ENCODE measurements around the gene APMAP. TPM values are rescaled to one million over a fixed set of nuclear protein-coding genes. Genes with fewer than 3 reads are reported as not detected.

Gene APMAP
- total RNA-seq, 2 donors from 2014 or later = 38.4 to 44.0 TPM

DNA sequence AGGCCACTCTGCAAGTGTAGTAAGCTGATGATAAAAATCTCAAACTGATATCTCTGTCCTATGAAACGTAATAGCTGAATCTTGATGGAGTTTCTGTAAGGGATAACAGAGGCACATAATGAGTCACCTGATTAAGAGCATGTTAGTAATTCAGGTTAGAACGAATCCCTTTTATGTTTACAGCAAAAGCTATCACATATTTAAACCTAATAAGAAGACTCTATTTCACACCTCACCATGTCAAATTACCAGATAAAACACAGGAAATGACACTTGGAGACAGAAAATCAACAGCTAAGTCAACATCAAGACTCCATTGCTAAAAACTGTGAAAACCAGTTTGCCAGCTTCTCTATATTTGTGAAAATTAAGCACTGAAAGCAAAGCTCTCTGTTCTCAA, 31.7 kb downstream of the APMAP start:
- Histone ChIP-seq H3K4me1 (ENCODE audit: control insufficient read depth in 1 of 2, low read depth in 2 of 2) (no peaks in the 10 kb centered on the region), H3K9me3 (no peaks in the 10 kb centered on the region), H3K27ac (no peak overlapping the region), H3K27me3 (replicated peaks; ENCODE audit: insufficient read depth) (no peaks in the 10 kb centered on the region), H3K36me3 (peaks cover 31% of the 10 kb centered on the region), H3K4me3 (no peak overlapping the region)
- ATAC-seq (ENCODE audit: insufficient number of reproducible peaks, low FRiP score, low read depth) (no peak), DNase-seq (ENCODE audit: low spot score) (no peak)
- TF ChIP-seq, protein P1, sequence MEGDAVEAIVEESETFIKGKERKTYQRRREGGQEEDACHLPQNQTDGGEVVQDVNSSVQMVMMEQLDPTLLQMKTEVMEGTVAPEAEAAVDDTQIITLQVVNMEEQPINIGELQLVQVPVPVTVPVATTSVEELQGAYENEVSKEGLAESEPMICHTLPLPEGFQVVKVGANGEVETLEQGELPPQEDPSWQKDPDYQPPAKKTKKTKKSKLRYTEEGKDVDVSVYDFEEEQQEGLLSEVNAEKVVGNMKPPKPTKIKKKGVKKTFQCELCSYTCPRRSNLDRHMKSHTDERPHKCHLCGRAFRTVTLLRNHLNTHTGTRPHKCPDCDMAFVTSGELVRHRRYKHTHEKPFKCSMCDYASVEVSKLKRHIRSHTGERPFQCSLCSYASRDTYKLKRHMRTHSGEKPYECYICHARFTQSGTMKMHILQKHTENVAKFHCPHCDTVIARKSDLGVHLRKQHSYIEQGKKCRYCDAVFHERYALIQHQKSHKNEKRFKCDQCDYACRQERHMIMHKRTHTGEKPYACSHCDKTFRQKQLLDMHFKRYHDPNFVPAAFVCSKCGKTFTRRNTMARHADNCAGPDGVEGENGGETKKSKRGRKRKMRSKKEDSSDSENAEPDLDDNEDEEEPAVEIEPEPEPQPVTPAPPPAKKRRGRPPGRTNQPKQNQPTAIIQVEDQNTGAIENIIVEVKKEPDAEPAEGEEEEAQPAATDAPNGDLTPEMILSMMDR (IDR thresholded peaks at IDR 0.05) = no peak

DNA sequence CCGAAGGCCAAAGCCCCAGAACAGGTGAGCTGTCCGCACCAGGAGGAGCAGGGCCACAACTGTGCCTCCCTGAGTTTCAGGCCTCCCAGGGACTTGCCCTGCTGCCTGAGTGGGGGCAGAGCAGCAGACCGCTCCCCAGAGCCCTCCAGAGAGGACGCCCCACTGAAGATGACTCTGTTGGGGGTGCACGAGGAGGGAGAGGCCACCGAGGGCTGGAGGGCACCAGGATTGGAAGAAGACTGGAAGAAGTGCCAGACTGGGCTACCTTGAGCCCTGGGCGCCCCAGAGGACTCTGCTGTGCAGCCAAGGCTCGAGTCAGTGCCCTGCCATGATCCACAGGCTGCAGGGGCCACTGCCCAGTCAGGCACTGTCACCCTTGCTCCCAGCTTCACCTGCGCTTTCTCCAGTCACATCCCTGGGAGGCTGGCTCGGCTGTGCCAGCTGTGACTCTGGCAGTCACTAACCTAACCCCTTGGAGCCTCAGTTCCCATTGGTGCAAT, 32.2 kb downstream of the APMAP start:
- Histone ChIP-seq H3K27me3 (replicated peaks; ENCODE audit: insufficient read depth) (no peaks in the 10 kb centered on the region), H3K4me3 (no peak overlapping the region), H3K4me1 (ENCODE audit: control insufficient read depth in 1 of 2, low read depth in 2 of 2) (no peaks in the 10 kb centered on the region), H3K36me3 (peaks cover 30% of the 10 kb centered on the region), H3K9me3 (no peaks in the 10 kb centered on the region), H3K27ac (no peak overlapping the region)
- TF ChIP-seq, protein P1 (IDR thresholded peaks at IDR 0.05) = no peak
- DNase-seq (ENCODE audit: low spot score) (no peak), ATAC-seq (ENCODE audit: insufficient number of reproducible peaks, low FRiP score, low read depth) (no peak)

DNA sequence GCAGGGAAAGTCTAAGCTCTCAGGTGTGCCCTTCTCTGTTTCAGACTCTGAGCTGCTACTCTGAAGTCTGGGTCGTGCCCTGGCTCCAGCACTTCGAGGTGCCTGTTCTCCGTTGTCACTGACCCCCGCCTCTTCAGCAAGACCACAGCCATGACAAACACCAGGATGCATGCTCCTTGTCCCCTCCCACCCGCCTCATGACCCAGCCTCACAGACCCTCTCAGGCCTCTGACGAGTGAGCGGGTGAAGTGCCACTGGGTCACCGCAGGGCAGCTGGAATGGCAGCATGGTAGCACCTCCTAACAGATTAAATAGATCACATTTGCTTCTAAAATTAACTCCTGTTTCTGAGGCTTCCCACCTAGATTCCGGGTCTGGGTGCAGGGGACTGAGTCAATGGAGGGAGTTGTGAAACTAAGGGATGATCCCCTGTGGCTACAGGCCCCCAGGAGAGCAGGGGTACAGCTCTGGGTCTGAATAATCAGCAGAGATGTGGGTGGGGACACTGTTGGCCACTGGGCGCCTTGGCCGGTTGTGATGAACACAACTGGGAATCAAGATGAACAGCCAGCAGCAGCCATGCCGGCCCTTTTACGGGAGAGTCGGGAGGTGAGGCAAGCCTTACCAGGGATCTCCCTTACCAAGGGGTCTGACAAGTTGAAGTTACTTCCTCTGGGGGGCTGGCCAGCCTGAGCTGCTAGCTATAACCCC, 32.8 kb downstream of the APMAP start:
- no peaks in the 10 kb centered on the region for H3K4me1 ChIP-seq (ENCODE audit: control insufficient read depth in 1 of 2, low read depth in 2 of 2)
- peaks cover 26% of the 10 kb centered on the region for H3K36me3 ChIP-seq
- DNase-seq (ENCODE audit: low spot score) (no peak), ATAC-seq (ENCODE audit: insufficient number of reproducible peaks, low FRiP score, low read depth) (no peak)
- H3K27ac ChIP-seq = no peak overlapping the region
- H3K27me3 ChIP-seq (replicated peaks; ENCODE audit: insufficient read depth) = no peaks in the 10 kb centered on the region
- TF ChIP-seq, protein P1 (IDR thresholded peaks at IDR 0.05) = no peak
- no peak overlapping the region for H3K4me3 ChIP-seq
- no peaks in the 10 kb centered on the region for H3K9me3 ChIP-seq

DNA sequence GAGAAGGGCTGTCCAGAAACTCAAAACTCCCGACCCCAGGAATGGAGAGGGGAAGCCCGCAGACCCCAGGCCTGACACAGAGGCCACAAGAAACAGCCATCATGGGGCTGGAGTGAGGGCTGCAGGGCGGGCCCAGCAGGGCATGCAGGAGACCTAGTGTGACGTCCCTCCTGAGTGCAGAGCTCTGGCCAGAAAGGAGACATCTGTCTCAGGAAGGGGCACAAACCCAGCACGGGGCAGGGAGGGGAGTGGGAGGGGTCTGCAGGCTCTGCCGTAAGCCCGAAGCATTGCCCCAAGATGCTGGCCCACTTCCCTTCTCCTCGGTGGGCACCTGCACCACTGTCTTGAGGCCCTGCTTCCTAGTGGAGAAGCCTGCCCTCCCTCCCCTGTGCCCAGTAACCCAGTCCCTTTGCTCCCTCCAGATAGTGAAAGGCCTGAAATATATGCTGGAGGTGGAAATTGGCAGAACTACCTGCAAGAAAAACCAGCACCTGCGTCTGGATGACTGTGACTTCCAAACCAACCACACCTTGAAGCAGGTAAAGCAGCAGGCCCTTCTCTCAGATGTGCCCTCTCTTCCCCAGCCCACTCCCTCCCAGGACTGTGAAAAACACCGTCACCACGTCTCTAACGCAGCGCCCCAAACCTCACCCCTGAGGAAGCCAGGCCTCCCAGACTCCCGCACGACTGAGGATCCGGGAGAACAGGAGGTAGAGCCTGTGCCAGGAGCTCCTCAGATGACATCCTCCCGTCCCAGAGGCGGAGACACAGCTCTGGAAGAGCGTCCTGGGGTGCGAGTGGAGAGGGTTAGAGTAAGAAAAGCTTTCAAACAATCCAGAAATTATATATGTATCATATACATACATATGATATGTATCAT, 33.8 kb downstream of the APMAP start:
- Histone ChIP-seq H3K36me3 (peaks cover 26% of the 10 kb centered on the region), H3K4me1 (ENCODE audit: control insufficient read depth in 1 of 2, low read depth in 2 of 2) (no peaks in the 10 kb centered on the region), H3K27ac (no peak overlapping the region), H3K4me3 (no peak overlapping the region), H3K27me3 (replicated peaks; ENCODE audit: insufficient read depth) (no peaks in the 10 kb centered on the region), H3K9me3 (no peaks in the 10 kb centered on the region)
- TF ChIP-seq, protein P1 (IDR thresholded peaks at IDR 0.05) = no peak
- no peak for DNase-seq (ENCODE audit: low spot score)
- ATAC-seq (ENCODE audit: insufficient number of reproducible peaks, low FRiP score, low read depth) = no peak

DNA sequence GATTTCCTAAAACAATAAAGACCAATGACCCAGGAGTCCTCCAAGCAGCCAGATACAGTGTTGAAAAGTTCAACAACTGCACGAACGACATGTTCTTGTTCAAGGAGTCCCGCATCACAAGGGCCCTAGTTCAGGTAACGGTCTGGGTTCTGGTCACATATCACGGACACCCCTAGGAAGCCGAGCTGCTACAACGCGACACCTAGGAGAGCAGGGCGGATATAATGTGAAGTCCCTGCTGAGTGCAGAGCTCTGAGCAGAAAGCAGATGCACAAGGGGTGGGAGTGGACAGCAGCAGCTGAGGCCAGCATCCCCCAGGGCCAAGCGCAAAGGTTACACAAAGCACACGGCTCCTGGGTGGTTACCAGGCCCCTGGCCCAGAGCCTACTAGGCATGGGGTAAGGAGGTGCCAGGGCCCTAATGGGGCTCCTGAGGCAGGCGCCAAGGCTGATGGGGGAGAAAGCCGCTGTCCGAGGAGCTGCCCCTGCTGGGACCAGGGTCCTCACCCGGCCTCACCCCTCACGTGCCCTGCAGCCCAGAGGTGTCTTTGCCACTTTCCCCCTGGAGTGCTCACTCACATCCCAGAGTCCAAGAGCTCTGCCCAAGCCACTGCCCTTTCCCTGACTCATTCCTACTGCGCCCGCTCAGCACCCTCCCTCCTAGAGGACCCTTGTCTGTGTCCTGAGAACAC, 35.1 kb downstream of the APMAP start:
- Histone ChIP-seq H3K36me3 (peaks cover 13% of the 10 kb centered on the region), H3K4me1 (ENCODE audit: control insufficient read depth in 1 of 2, low read depth in 2 of 2) (no peaks in the 10 kb centered on the region), H3K9me3 (no peaks in the 10 kb centered on the region), H3K4me3 (no peak overlapping the region), H3K27me3 (replicated peaks; ENCODE audit: insufficient read depth) (no peaks in the 10 kb centered on the region), H3K27ac (no peak overlapping the region)
- TF ChIP-seq, protein P1 (IDR thresholded peaks at IDR 0.05) = no peak
- no peak for ATAC-seq (ENCODE audit: insufficient number of reproducible peaks, low FRiP score, low read depth)
- DNase-seq (ENCODE audit: low spot score) = no peak
